ENCODE results near the gene MCUB.
A peak's percentile ranks its signal among the peaks of the same experiment; 100 is the strongest.
"Not testable (repeated sequence)": the region's sequence is repeated elsewhere in the genome, so short reads cannot be mapped to it uniquely, and the experiment has no call there.

MCUB gene, protein sequence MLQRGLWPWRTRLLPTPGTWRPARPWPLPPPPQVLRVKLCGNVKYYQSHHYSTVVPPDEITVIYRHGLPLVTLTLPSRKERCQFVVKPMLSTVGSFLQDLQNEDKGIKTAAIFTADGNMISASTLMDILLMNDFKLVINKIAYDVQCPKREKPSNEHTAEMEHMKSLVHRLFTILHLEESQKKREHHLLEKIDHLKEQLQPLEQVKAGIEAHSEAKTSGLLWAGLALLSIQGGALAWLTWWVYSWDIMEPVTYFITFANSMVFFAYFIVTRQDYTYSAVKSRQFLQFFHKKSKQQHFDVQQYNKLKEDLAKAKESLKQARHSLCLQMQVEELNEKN

DNA sequence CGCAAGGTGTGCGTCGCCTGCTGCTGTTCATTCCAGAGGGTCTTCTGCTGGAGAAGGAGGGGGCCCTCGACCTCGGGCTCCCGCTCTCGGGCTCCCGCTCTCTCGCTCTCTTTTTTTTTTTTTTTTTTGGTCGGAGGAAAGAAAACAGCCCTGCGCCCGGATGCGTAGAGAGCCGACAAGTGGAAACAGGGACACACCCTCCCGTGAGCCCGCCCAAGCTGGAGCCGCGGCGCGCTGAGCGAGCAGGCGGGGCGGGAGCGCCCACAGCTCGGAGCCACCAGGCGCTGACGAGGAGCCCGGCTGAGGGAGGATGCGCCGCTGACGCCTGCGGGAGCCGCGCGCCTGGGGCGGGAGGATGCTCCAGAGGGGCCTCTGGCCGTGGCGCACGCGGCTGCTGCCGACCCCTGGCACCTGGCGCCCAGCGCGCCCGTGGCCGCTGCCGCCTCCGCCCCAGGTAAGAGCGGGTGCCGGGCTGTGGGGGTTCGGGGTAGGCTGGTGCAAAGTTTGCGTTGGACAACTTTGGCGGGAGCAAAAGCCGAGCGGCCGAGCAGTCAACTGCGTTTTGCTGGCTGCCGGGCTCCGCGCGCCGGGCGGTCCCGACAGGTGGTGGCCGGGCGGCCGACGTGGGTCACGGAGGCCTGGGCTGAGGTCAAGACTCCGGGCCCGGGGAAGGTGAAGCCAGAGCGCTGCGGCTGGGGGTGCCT is at the start of gene MCUB:
MCUB (plus strand) TSS at position 264 of the 704 bp plus-strand sequence; CDS start at position 356, 92 bp downstream.
- peak; percentile 90 for DNase-seq (ENCODE audit: low spot score)

DNA sequence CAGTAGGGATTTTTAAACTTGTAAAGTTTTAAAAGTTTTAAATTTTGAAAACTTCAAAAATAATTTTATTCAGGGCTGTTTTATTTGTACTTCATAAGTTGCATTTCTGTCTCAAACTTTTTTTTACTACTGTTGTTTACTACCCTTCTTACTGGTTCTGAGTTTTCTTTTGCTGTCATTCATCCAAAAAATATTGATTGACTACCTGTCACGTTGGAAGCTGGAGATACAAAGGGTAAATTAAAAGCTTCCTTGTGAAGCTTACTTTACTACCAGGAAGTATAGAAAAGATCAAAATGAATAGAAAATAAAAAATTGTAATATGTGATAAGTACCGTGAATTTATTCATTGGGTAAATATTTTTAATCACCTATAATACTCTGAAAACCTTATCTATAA is 49.4 kb upstream of the MCUB start:
- DNase-seq (ENCODE audit: low spot score): no peak

DNA sequence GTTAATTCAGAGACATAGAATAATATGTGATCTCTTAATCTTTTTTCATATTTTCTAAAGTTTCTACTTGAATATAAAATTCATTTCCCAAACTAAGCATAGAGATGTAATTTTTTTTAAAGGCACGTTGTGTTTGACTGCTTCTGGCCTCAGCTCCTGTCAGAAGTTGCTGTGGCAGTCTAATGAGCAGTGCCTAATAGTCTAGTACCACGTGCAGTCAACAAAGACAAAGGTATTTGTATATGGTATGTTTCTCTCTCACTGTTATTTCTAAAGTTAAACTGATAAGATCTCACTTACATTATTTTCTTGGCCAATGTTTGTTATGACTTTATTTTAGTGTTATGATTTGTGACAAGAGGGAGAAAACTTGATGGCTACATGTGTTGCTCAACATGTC is 48.6 kb upstream of the MCUB start:
- no peak for DNase-seq (ENCODE audit: low spot score)

DNA sequence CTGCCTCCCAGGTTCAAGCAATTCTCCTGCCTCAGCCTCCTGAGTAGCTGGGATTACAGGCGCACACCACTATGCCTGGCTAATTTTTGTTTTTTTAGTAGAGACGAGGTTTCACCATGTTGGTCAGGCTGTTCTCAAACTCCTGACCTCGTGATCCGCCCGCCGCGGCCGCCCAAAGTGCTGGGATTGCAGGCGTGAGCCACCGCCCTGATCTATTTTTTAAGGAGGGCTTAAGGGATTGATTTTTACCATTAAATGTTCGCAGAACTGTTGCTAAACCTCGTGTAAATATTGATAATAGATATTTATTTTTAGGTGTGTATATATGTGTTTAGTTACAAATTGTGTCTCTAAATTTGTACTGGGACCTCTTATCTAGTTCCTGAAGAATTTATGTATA is 46.7 kb upstream of the MCUB start:
- DNase-seq (ENCODE audit: low spot score): not testable (repeated sequence)

DNA sequence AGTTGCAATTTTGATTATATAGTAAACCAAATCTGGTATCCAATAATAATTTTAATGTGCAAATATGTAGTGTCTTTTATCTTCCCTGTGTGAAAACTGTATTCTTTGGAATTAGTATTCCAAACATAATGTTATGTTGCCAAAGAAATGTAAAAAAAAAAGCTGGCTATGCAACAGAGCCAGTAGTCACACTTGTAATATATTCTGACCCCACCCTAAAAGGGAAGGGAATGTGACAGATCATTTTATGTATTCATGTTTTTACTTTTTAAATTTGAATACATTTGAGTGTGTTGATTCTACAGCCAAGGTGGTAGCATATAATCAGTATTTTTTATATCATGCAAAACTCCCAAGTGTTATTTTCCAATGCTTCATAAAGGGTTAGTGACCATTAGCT is 27.9 kb upstream of the MCUB start:
- DNase-seq (ENCODE audit: low spot score): no peak

DNA sequence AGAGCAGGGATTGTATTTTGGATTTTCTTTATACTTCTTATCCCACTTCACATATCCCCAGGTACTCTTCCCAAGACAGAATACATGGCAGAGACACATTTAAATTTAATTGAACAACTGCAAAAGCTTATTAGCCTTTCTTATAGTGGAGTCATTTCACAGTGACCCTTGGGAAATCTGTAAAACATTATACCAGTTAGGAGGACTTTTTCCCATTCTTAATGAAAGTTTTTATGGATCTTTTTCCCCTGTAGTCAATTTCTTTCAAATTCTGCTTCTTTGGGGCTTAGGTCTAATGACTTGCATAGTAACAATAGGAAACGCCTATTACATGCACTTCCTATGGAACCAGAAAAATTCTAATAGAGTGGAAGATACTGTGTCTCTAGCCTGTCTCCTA is 14.6 kb upstream of the MCUB start:
- no peak for DNase-seq (ENCODE audit: low spot score)

DNA sequence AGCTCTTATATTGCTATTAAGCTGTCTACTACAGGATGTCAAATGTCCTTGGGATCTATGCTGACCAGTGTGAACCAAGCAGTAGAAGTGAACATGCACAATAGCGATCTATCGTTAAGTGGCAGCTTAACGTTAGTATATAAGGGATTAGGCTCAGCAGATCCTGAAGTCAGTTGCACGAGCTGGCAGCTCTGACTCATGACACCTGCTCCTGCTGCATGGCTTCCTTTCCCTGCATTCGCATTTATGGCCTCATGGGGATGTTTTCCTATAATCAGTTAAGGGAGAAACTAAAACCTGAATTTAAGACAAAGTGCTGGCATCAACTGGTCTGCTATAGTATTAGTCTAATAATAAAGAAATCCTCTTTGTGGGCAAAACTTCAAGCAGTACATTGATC is 12.7 kb upstream of the MCUB start:
- DNase-seq (ENCODE audit: low spot score): no peak

DNA sequence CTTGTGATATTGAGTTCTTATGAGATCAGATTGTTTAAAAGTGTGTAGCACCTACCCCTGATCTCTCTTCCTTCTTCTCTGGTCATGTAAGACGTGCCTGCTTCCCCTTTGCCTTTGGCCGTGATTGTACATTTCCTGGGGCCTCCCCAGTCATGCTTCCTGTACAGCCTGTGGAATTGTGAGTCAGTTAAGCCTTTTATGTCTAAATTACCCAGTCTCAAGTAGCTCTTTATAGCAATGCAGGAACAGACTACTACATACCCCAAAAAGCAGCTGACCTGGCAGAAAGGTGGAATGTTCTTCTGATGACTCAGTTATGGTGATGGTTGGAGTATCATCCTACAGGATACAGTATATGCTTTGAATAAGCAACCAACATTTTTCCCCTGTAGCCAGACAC is 11.4 kb upstream of the MCUB start:
- no peak for DNase-seq (ENCODE audit: low spot score)

DNA sequence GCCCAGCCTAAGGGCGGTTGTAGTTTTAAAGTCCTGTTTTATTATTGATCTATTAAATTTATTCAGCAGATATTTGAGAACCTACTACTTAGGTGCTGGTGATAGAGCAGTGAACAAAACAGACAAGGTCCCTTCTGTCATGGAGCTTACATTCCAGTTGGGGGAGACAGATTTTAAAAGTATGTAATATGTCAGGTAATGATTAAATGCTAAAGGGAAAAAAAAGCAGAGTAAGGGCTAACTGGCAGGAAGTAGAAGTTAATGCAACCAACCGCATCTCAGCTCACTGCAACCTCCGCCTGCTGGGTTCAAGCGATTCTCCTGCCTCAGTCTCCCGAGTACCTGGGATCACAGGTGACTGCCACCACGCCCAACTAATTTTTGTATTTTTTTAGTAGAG is 7.8 kb upstream of the MCUB start:
- DNase-seq (ENCODE audit: low spot score): no peak

DNA sequence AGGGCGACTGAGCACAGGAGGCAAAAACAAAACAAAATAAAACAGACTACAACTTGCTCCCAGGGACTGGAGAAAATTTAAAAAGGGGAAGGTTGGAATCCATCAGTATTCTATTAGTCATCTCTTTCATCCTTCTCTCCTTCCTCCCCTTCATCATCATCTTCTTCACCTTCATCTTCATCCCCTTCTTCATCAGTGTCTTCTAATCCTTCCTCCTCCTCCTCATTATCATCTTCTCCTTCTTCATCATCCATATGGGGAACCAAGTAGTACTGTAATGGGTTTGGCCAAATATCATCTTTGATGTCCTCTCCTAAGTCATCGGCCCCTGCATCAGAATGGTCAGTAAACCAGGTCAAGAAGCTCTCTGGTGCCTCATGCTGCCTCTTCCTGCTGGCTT is 6.9 kb upstream of the MCUB start:
- no peak for DNase-seq (ENCODE audit: low spot score)

DNA sequence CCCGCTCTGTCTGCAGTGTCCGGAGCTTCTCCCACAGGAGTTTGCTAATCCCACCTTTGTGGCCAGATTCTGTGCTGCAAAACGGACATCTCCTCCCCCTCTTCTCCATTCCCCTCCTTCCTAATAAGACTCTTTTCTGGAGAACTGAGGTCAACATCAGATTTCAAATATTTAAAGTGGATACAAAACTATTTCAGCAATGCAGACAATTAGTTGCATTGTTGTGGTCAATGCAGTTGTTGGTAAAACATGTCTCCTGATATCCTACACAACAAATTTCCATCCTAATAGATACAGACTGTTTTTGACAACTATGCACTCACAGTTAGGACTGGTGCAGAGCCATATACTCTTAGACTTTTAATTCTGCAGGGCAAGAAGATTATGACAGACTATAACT is 5.1 kb upstream of the MCUB start:
- DNase-seq (ENCODE audit: low spot score): no peak

DNA sequence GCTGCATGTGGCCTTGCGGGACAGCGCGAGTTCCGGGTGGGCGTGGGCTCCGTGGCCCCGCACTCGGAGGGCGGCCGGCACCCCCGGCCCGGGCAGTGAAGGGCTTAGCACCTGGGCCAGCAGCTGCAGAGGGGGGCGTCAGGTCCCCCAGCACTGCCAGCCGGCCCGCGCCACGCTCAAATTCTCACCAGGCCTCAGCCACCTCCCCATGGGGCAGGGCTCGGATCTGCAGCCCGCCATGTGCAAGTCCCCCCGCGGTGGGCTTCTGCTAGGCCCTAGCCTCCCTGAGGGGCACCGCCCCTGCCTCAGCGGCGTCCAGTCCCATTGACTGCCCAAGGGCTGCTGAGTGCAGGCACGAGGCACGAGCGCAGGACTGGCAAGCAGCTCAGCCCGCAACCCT is 2.6 kb upstream of the MCUB start:
- DNase-seq (ENCODE audit: low spot score): no peak

DNA sequence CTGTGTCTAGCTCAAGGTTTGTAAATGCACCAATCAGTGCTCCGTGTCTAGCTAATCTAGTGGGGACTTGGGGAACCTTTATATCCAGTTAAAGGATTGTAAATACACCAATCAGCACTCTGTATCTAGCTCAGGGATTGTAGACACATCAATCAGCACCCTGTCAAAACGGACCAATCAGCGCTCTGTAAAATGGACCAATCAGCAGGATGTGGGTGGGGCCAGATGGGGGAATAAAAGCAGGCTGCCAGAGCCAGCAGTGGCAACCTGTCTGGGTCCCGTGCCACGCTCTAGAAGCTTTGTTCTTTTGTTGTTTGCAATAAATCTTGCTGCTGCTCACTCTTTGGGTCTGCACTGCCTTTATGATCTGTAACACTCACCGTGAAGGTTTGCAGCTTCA is 2.0 kb upstream of the MCUB start:
- peak; percentile 33 for DNase-seq (ENCODE audit: low spot score)

DNA sequence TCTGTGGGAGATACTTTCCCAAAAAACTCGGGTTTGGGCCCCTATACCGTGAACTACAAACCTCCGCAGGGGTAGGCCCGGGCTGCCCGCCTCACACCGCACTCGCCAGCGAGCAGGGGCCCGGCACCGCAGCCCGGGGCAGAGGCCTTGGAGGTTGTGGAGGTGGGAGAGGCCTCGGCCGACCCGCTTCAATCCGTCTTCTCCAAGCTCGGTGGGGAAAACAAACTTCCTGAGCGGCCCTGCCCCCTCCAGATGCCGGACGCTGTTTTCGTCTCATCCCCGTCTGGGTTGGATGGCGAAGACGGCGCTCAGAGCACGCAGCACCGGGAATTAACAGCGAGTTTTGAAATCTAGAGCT is 442 bp upstream of the MCUB start:
- DNase-seq (ENCODE audit: low spot score): no peak

DNA sequence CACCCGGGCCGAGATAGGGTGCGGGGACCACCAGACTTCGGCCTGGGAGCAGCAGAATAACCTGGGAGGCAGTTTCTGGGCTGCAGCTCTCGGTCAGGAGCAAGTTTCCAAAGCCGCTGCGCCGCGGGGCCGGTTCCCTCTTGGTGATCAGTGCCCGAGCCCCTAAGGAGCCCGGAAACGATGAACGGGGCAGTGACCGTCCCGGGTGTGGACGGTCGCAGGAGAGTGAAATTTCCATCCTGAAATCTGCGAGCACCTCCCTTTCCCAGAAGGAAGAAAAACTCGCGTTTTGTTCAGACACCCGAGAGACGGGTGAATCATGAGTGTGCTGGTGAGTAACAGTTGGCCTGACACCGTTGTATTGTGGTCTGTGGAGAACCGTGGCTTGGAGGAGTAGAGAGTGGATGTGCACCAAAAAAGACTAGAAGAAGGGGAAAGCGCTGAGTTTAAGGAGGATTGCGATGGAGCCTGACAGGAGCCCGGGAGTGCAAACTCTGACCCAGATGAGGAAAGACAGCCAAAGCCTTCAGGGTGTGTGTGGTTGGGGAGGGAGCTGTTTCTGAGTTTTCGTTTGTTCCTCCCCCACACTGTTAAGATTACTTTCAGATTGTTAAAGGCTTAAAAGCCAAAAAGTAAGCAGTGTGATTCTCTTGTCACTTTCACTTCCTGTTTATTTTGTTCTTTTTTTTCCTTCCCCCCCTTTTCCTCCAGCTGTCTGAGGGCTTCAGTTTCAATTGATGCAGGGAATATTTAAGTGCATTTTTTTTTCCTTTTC is 828 bp downstream of the MCUB start:
- DNase-seq (ENCODE audit: low spot score): peak; percentile 89

DNA sequence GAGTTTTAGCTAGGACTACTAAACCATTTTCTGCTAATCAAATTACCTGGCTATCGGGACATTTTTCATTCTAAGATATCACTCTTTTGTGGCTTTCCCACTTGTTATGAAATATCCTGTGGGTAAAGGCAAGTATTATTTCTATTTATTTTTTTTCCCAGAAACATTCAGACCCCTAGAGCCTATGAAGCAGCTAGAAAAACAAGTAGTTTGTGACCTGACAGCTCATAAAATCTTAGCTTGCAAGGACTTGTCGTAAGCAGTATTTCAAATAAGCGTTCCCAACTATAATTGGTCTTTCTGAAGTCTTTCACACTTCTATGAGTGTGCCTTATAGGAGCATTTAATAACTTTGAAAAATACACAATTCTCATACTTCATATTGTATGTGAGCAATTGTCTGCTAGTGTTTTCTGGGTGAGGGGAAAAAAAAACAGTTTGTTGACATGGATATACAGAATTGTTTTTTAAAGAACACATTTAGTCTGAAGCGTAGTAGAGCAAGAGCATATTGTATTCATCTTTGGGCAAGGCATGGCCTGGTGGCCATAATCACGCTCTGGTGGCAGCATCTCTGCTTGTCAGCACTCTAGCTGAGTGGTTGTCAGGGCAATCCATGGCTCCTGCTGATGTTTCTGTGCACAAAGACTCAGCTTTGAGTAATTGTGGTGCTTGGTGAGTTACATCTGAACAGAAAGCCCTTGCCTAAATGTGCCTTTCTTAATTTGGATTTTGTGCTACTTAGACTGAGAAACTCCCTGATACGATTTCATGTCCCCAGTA is 2.6 kb downstream of the MCUB start:
- DNase-seq (ENCODE audit: low spot score): no peak

DNA sequence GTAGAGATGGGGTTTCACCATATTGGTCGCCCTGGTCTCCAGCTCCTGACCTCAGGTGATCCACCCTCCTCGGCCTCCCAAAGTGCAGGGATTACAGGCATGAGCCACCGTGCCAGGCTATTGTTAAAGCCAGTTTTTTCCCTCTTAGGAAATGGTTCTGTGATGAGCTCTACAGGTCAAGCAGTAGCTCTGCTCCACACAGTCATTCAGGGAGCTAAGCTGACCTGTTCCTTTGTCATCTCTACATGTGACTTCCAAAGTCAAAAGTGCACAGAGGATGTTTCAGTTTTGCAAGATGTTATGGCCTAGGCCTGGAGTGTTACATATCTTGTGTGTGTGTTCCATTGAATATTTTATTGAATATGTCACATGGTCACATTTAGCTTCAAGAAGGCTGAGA is 11.4 kb downstream of the MCUB start:
- DNase-seq (ENCODE audit: low spot score): no peak

DNA sequence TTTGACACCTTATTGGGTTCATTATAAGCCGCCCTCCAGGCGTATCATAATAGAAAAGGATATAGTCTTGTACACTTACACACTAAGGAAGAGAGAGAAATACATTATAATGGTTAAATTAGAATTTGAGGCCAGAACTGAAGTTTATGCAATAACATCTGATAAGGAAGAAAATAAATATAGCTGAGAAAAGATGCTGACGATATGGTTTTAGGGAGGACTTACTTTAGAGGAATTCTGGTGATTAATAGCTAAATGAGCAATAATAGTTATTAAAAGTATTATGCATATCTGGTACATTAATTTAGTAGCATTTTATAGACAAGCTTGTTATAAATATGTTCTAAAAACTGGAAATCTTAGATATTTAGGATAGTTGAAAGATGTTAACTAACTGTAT is 12.1 kb downstream of the MCUB start:
- no peak for DNase-seq (ENCODE audit: low spot score)

DNA sequence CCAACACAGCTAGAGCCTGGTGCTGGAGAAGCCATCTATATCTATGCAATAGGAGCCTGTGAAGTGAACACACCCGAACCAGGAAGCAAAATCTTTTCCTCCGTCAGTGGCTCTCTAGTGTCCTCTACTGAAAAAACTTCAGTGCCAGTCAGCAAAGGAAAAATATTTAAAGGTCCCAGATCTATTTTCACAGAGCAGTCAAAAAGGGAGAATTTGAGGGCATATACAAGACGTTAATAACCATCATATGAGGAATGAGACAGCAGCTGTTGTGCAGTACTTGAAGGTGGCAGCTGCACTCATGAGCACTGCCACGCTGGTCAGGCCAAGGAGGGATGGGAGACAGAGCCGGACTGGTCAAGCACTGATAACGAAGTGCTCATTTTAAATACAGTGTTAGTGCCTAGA is 14.4 kb downstream of the MCUB start:
- DNase-seq (ENCODE audit: low spot score): peak; percentile 42

DNA sequence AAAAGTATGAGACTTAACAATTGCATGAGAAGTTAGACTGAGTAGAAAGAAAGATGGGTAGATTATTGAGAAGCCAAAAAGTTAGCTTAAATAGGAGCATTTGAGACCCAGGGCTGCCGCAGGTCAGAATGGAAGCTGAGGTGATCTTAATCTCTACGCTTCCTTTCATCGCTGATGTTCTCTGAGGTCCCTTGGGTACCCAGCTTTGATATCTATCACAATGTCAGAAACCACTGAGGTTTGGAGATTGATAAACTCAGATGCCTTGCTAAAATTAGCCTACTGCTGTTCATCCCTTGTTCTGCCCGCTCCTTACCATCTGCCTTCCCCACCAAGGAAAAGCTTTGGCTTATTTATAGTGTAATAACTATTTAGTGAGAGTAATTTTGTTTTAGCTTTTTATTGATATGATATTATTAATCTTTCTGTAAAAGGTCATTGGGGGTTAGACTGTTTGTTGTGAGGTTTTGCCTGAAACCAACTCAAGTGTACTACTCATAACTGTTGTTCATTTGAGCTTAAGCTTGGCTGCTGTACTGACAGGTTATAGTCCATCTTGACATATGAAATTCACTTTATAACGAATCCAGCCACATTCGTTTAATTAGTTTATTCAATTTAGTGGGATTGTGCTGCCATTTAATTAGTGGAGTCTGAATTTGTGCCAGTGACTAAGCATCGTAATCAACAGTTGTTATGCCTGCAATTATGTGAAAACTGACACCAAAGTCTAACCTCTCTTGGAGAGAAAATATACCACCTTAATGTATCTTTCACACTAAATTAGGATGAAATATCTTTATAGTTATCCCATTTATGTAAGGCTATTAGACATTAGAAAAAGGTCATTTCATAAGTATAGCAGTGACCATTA is 15.1 kb downstream of the MCUB start:
- no peak for DNase-seq (ENCODE audit: low spot score)

DNA sequence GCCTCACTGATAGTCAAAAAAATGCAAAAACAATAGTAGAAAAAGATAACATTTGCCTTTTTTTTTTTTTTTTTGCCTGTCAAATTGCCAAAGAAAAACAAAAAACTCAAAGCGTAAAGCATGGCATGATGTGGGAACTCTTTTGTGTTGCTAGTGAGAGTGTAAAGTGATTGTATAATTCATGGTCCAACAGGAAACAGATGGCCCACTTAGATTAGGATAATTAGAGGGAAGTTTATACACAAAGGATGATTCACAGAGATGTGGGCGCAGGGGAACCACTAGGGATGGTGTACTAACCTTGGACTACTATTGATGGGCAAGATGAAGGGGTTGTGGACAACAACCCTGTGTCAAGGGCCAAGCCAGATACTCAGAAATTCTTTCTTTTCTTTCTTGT is 16.4 kb downstream of the MCUB start:
- DNase-seq (ENCODE audit: low spot score): no peak

Measured in NAMALWA (cell line).